Measurements from ENCODE around the gene REV3L. TPM values are rescaled to one million over a fixed set of nuclear protein-coding genes. Genes with fewer than 3 reads are reported as not detected.

Gene REV3L
- total and polyA plus RNA-seq, 2 of the 13 experiments (the other 11 are each of a cell fraction or from before 2014, with no cell fraction given): 12.8 to 31.3 TPM

- TF ChIP-seq, protein P1, sequence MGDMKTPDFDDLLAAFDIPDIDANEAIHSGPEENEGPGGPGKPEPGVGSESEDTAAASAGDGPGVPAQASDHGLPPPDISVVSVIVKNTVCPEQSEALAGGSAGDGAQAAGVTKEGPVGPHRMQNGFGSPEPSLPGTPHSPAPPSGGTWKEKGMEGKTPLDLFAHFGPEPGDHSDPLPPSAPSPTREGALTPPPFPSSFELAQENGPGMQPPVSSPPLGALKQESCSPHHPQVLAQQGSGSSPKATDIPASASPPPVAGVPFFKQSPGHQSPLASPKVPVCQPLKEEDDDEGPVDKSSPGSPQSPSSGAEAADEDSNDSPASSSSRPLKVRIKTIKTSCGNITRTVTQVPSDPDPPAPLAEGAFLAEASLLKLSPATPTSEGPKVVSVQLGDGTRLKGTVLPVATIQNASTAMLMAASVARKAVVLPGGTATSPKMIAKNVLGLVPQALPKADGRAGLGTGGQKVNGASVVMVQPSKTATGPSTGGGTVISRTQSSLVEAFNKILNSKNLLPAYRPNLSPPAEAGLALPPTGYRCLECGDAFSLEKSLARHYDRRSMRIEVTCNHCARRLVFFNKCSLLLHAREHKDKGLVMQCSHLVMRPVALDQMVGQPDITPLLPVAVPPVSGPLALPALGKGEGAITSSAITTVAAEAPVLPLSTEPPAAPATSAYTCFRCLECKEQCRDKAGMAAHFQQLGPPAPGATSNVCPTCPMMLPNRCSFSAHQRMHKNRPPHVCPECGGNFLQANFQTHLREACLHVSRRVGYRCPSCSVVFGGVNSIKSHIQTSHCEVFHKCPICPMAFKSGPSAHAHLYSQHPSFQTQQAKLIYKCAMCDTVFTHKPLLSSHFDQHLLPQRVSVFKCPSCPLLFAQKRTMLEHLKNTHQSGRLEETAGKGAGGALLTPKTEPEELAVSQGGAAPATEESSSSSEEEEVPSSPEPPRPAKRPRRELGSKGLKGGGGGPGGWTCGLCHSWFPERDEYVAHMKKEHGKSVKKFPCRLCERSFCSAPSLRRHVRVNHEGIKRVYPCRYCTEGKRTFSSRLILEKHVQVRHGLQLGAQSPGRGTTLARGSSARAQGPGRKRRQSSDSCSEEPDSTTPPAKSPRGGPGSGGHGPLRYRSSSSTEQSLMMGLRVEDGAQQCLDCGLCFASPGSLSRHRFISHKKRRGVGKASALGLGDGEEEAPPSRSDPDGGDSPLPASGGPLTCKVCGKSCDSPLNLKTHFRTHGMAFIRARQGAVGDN (CRISPR knock-in tag; IDR thresholded peaks at IDR 0.05): no peak
- no peak for TF ChIP-seq DNMT1 (CRISPR knock-in tag; IDR thresholded peaks at IDR 0.05)
- no peak for TF ChIP-seq MTA1 (CRISPR knock-in tag; IDR thresholded peaks at IDR 0.05; ENCODE audit: borderline replicate concordance)
- no peak for TF ChIP-seq SMARCE1 (IDR thresholded peaks at IDR 0.05; ENCODE audit: borderline replicate concordance)
- TF ChIP-seq, protein P2, sequence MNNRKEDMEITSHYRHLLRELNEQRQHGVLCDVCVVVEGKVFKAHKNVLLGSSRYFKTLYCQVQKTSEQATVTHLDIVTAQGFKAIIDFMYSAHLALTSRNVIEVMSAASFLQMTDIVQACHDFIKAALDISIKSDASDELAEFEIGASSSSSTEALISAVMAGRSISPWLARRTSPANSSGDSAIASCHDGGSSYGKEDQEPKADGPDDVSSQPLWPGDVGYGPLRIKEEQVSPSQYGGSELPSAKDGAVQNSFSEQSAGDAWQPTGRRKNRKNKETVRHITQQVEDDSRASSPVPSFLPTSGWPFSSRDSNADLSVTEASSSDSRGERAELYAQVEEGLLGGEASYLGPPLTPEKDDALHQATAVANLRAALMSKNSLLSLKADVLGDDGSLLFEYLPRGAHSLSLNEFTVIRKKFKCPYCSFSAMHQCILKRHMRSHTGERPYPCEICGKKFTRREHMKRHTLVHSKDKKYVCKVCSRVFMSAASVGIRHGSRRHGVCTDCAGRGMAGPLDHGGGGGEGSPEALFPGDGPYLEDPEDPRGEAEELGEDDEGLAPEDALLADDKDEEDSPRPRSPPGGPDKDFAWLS (CRISPR knock-in tag; IDR thresholded peaks at IDR 0.05; ENCODE audit: borderline replicate concordance): no peak
- TF ChIP-seq, protein P3, sequence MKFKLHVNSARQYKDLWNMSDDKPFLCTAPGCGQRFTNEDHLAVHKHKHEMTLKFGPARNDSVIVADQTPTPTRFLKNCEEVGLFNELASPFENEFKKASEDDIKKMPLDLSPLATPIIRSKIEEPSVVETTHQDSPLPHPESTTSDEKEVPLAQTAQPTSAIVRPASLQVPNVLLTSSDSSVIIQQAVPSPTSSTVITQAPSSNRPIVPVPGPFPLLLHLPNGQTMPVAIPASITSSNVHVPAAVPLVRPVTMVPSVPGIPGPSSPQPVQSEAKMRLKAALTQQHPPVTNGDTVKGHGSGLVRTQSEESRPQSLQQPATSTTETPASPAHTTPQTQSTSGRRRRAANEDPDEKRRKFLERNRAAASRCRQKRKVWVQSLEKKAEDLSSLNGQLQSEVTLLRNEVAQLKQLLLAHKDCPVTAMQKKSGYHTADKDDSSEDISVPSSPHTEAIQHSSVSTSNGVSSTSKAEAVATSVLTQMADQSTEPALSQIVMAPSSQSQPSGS (CRISPR knock-in tag; IDR thresholded peaks at IDR 0.05): no peak
- no peak for TF ChIP-seq ZNF382 (CRISPR knock-in tag; IDR thresholded peaks at IDR 0.05; ENCODE audit: borderline replicate concordance)
- no peak for TF ChIP-seq ZNF788 (CRISPR knock-in tag; IDR thresholded peaks at IDR 0.05; ENCODE audit: borderline replicate concordance)
- TF ChIP-seq ZNF331 (CRISPR knock-in tag; IDR thresholded peaks at IDR 0.05): peak; percentile 11; the same call in 1 of the 2 replicates
- TF ChIP-seq, protein P4, sequence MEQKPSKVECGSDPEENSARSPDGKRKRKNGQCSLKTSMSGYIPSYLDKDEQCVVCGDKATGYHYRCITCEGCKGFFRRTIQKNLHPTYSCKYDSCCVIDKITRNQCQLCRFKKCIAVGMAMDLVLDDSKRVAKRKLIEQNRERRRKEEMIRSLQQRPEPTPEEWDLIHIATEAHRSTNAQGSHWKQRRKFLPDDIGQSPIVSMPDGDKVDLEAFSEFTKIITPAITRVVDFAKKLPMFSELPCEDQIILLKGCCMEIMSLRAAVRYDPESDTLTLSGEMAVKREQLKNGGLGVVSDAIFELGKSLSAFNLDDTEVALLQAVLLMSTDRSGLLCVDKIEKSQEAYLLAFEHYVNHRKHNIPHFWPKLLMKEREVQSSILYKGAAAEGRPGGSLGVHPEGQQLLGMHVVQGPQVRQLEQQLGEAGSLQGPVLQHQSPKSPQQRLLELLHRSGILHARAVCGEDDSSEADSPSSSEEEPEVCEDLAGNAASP (CRISPR knock-in tag; IDR thresholded peaks at IDR 0.05; ENCODE audit: borderline replicate concordance): no peak
- no peak for TF ChIP-seq ZNF20 (CRISPR knock-in tag; IDR thresholded peaks at IDR 0.05)
- TF ChIP-seq ZNF432 (CRISPR knock-in tag; IDR thresholded peaks at IDR 0.05; ENCODE audit: borderline replicate concordance): no peak
- TF ChIP-seq ZNF225 (CRISPR knock-in tag; IDR thresholded peaks at IDR 0.05): no peak
- TF ChIP-seq ZNF256 (CRISPR knock-in tag; conservative IDR thresholded peaks at IDR 0.05): no peak
- no peak for TF ChIP-seq RFXAP (CRISPR knock-in tag; IDR thresholded peaks at IDR 0.05; ENCODE audit: borderline replicate concordance)
- TF ChIP-seq ESRRA (CRISPR knock-in tag; IDR thresholded peaks at IDR 0.05; ENCODE audit: low read depth): no peak
- TF ChIP-seq ZFP62 (CRISPR knock-in tag; IDR thresholded peaks at IDR 0.05): no peak
- TF ChIP-seq HINFP (CRISPR knock-in tag; IDR thresholded peaks at IDR 0.05; ENCODE audit: low read depth): no peak
- 0 out of 2 replicates have a peak, but pooled peaks have one; percentile 22 for TF ChIP-seq YEATS2 (CRISPR knock-in tag; IDR thresholded peaks at IDR 0.05; ENCODE audit: borderline replicate concordance)
Measured at GRCh38 chr6:111427341-111428116, 55.5 kb downstream of the REV3L start (continued).

Data from HepG2 (cell line).